NCI-H2029 (cell line): ENCODE data around the gene EDEM1.
A peak's percentile ranks its signal among the peaks of the same experiment; 100 is the strongest.
"Not testable (repeated sequence)": the region's sequence is repeated elsewhere in the genome, so short reads cannot be mapped to it uniquely, and the experiment has no call there.

Experiments
- DNase-seq: peaks from one replicate; lab custom pipeline; 2025; lab: John Stamatoyannopoulos, UW

Gene EDEM1

DNA sequence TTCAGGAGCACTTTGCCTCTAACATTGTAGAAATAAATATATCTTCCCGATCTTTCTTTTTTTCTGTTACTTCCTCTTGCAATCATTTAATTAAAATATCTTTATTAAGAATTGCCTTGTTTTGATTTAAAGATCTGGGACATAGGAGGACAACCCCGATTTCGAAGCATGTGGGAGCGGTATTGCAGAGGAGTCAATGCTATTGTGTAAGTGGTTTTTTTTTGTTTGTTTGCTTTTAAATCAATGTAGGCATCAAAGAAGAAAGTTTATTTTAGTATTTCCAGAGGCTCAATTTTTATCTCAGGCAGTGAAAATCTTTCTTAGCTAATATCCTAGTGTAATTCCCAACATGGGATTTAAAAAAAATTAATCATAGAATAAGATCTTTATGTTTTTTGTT lies 15.5 kb upstream of the EDEM1 start:
- no peak for DNase-seq

- DNase-seq = not testable (repeated sequence)
Observed at GRCh38 chr3:5179036-5179435, 8.5 kb upstream of the EDEM1 start.

- DNase-seq = no peak
Observed at GRCh38 chr3:5181469-5182141, 5.9 kb upstream of the EDEM1 start.

DNA sequence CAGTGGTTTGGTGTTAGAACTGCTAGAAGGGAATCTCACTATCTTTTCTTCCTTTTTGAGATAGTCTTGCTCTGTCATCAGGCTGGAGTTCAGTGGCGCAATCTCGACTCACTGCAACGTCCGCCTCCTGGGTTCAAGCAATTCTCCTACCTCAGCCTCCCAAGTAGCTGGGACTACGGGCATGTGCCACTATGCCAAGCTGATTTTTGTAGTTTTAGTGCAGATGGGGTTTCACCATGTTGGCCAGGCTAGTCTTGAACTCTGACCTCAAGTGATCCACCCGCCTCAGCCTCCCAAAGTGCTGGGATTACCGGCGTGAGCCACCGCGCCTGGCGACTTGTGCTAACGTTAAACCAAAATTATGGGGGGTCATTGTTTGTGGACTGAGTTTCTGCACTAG lies 3.8 kb upstream of the EDEM1 start:
- DNase-seq = not testable (repeated sequence)

DNA sequence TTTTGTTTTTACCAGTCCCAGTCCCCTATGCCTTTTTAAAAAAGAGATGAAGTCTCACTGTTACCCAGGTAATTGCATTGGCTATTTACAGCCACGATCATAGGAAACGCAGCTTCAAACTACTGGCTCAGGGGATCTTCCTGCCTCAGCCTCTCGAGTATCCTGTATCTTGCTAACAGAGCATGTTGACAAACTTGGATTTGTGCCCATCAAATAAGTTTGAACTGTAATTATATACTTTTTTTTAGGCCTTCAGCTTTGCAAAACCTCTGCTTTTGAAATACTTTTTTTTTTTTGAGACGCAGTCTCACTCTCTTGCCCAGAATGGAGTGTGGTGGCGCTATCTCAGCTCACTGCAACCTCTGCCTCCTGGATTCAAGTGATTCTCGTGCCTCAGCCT lies 3.0 kb upstream of the EDEM1 start:
- DNase-seq = no peak

DNA sequence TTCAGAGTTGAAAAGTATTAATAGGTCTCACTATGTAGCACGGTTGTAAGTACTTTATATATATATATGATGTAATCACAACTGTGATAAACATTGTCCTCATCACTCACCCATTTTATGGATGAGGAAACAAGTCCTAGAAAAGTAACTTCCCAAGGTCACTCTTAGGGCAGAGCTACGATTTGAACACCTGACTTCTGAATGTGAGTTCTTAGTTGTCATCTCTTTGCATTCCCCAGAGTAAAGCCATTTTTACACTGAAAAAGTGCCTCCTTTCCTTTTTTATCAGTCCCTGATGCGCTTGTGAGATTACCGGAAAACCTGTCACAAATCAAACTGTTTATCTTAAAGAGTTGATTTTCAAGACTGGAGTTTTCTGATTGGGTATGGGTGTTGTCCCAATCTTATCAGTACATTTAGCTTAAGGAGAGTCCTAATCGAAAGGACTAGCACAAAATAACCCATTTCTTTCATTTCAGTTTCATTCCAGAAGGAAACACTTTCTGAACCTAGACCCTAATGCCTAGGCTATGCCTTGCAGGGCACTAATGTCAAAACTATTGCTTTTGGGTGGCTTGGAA lies 2.3 kb upstream of the EDEM1 start:
- DNase-seq = no peak

GRCh38 chr3:5186089-5186857 lies 1.2 kb upstream of the EDEM1 start:
- DNase-seq = no peak

DNA sequence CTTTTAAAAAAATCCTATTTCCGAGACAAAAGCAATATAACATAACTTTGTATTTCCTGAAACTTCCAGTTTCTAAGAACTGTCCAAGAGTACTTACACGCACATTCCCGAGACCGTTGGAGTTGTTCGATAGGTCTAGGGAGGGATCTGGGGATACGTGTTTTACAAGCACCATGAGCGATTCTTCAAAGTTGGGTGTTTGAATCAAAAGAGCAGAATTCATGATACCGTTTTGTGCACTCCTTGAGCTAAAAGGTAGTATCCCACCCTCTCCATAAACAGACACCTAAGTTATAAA lies 700 bp upstream of the EDEM1 start:
- no peak for DNase-seq

GRCh38 chr3:5187920-5188418 lies 462 bp downstream of the EDEM1 start:
- peak; percentile 32 for DNase-seq

- no peak for DNase-seq
Observed at GRCh38 chr3:5188419-5189221, 1.1 kb downstream of the EDEM1 start.

DNA sequence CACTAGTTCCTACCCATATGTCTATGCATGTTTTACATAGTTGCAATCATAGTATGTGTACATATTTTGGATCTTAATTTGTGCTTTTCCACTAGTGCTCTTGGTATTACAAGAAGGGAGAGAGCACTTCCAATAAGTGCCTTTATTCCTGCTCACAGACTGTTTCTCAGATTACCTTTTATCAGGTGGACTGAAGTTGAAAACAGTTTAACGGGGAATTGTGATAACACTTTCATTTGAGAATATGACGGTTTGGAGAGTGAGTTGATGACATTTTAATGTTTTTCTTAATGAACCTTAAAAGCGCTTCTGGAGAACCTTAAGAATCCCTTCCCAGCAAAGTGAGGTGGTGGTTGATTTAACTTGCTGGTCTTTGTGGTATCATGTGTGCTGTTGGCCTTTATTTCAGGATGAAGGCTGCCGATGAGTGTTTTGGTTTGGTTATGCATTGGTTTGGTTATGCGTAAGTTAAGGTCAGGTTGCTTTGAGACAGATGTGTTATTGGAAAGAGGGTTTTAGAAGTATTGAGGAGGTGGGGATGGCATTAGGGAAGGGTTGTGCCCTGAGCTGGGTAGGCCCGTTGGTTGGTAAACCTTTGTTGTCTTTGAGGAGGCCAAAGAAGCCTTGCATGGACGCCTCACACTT lies 2.8 kb downstream of the EDEM1 start:
- DNase-seq = no peak

DNA sequence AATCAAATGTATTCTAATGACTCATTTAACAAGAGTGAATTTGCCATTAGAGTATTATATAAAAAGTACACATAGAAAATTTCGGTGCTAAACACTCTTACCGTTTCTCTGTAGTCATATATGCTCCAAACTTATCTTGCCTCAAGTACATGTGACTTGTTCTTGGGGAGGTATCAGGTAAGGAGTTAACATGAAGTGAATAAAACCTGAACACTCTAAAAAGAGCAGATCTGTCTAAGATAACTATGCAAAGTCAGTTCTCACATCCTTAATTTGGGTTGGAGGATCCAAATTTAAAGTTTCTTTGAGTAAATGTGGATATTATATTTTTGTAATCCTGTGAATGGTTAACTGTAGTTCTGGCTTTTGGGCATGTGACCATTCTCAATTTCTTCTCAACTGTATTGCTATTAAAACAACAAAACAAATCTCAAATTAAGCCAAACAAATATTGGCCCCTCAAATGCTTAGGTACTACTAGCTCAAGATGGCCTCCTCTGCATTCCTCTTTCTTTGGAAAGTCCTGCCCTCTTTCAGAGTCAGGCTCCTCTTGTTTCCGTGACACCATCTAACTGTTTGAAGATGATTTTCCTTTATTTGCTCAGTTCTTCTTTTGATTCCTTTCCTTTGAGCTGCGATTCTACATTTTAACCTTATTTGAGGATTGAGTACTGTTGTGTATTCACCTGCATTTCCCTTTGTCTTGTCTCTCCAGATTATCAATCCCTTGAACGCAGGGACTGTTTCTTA lies 4.2 kb downstream of the EDEM1 start:
- DNase-seq = no peak

DNA sequence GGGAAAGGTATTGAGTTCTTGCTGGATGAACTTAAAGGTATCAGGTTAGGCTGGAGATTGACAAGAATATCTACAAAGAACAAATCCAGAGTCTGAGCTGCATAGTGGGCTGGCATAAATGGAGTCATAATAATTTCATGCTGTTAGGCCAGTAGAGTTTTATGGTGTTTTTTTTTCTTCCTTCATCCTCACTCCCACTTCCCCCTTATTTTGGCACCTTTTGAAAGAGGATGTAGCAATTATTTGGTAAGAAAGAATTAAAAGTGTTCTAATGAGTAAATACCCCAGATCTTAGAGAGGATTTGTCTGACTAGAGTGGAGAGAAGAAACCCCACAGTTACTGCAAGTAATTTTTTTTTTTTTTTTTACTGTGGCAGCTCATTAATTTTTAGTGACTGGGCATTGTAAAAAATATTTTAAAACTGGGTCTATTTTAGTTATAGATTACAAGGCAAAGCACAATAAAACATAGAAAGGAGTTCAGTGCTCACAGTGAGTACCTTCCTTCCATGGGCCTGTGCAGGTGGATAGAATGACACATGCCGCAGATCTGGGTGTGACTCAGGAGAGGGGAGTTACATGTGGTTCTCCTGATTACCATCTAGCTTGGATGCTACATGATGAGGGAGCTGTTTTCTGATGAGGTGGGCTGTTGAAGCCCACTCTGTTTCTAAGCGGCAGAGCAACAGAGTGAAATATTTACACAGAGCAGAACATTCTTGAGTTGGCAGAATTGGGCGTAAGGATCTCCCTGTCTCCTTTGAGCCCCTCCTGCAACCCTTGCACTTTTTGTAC lies 5.3 kb downstream of the EDEM1 start:
- no peak for DNase-seq

GRCh38 chr3:5194341-5194740 lies 6.8 kb downstream of the EDEM1 start:
- no peak for DNase-seq

DNA sequence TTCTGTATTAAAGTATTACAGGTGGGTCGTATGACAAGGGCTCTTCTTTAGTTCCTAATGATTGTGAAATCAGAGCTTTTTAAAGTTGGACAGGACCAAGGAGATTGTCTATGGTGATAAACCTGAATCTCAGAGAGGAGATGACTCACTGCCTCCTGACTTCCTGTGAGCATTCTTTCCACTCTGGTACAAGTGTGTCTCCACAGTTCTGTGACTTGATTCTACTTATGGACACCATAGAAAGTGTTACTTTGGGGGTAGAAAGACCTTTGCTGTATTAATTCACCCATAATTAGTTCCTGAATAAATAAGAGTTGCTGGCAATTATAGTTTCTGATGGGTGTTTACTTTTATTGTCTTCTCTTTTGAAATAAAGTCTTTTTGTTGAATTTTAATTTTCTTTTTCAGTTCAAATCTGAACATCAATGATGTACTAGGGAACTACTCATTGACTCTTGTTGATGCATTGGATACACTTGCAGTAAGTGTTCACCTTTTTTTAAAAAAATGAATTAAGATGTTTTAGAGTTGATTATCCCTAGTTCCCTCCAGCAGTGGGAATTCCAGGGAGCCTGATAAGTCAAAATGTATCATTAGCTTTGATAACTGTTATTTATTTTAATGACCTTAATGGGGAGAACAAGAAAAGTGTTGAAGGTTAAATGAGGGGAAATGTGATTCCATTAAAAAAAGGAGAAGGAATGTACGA lies 7.4 kb downstream of the EDEM1 start:
- DNase-seq = no peak

GRCh38 chr3:5195605-5196004 lies 8.1 kb downstream of the EDEM1 start:
- peak; percentile 18 for DNase-seq

GRCh38 chr3:5197022-5197421 lies 9.5 kb downstream of the EDEM1 start:
- DNase-seq = no peak

DNA sequence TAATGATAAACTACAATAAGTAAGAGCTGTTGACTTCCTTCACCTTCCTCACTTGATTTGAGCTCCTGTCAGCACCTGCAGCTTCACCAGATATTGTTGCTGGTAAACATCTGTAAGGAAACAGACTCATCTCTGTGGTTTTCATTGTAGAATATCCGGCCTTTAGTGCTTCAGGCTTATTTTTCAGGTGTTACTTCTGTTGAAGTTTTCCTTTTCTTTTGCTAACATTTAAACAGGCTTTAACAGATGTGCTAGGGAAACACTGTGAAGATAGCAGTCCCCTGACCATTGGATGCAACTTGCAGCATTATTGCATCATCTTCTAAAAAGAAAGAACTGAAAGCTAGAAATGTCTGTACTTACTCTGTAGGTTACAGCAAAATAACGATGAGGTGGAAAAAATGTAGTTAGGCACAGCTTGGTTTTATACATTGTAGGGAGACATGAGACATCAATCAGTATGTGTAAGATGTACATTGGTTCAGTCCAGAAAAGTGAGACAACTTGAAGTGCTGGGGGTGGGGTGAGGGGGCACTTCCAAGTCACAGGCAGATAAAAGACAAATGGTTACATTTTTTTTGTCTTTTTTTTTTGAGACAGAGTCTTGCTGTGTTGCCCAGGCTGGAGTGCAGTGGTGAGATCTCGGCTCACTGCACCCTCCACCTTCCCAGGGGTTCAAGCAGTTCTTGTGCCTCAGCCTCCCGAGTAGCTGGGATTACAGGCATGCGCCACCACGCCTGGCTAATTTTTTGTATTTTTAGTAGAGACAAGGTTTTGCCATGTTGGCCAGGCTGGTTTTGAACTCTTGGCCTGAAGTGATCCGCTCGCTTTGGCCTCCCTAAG lies 10.2 kb downstream of the EDEM1 start:
- no peak for DNase-seq

GRCh38 chr3:5198313-5198677 lies 10.8 kb downstream of the EDEM1 start:
- DNase-seq = no peak
